HepG2 (cell line): ENCODE measurements around the gene RSPH9. TPM values are rescaled to one million over a fixed set of nuclear protein-coding genes. Genes with fewer than 3 reads are reported as not detected.
A peak's percentile ranks its signal among the peaks of the same experiment; 100 is the strongest.

ENCODE experiments used
- CC2D1A ChIP-seq: sonication (generic); formaldehyde crosslinking; IDR thresholded peaks from 2 replicates; pipeline ENCODE4 v1.8.1; 2023; ENCODE audit warnings: mild to moderate bottlenecking, missing genetic modification reagents
- CCDC6 ChIP-seq: sonication (generic); formaldehyde crosslinking; IDR thresholded peaks from 2 replicates; pipeline ENCODE4 v1.8.1; 2022; ENCODE audit warnings: mild to moderate bottlenecking, missing genetic modification reagents, moderate library complexity
- CREB1 ChIP-seq, 2 experiments: fragments of 450-650 bp in 1 of 2; IDR thresholded peaks; 2 replicates each; pipeline ENCODE4 v1.6.1; 2016 to 2017; ENCODE audit warnings: control low read depth in 1 of 2, mild to moderate bottlenecking in 1 of 2, missing compliant biosample characterization in 1 of 2, missing genetic modification characterization in 1 of 2
- EHMT2 ChIP-seq: fragments of 200-600 bp; sonication (generic); IDR thresholded peaks from 2 replicates; pipeline ENCODE4 v1.7.0; 2017; ENCODE audit warnings: antibody characterized with exemption, low read depth, low read length, borderline replicate concordance
- IRF2 ChIP-seq: IDR thresholded peaks from 2 replicates; pipeline ENCODE4 v1.6.1; 2018; ENCODE audit warnings: missing genetic modification reagents, missing compliant biosample characterization
- KDM4B ChIP-seq: sonication (generic); formaldehyde crosslinking; IDR thresholded peaks from 2 replicates; pipeline ENCODE4 v1.4.0; 2020; ENCODE audit warnings: missing genetic modification reagents
- MED8 ChIP-seq: sonication (generic); formaldehyde crosslinking; IDR thresholded peaks from 2 replicates; pipeline ENCODE4 v1.8.1; 2023; ENCODE audit warnings: mild to moderate bottlenecking, missing genetic modification reagents; ENCODE audit not compliant: insufficient replicate concordance
- REXO4 ChIP-seq: sonication (generic); formaldehyde crosslinking; IDR thresholded peaks from 2 replicates; pipeline ENCODE4 v1.8.0; 2022; ENCODE audit warnings: missing genetic modification reagents, mild to moderate bottlenecking, borderline replicate concordance
- RFX3 ChIP-seq: IDR thresholded peaks from 2 replicates; pipeline ENCODE4 v1.6.1; 2016; ENCODE audit warnings: missing biosample characterization, missing genetic modification reagents
- RORA ChIP-seq: sonication (generic); formaldehyde crosslinking; IDR thresholded peaks from 2 replicates; pipeline ENCODE4 v1.5.0; 2020; ENCODE audit warnings: mild to moderate bottlenecking, missing genetic modification reagents, moderate library complexity
- SMAD9 ChIP-seq: sonication (generic); formaldehyde crosslinking; IDR thresholded peaks from 2 replicates; pipeline ENCODE4 v1.5.1; 2020; ENCODE audit warnings: mild to moderate bottlenecking, missing genetic modification reagents
- TAF1 ChIP-seq: sonication (generic); formaldehyde crosslinking; IDR thresholded peaks from 2 replicates; pipeline ENCODE4 v1.4.0; 2020; ENCODE audit warnings: missing genetic modification reagents
- TEAD2 ChIP-seq: sonication (generic); formaldehyde crosslinking; IDR thresholded peaks from 2 replicates; pipeline ENCODE4 v1.9.0; 2021; ENCODE audit warnings: missing genetic modification reagents
- ZKSCAN1 ChIP-seq: fragments of 150-350 bp; IDR thresholded peaks from 2 replicates; pipeline ENCODE4 v1.6.1; 2014; ENCODE audit warnings: low read length
- ZNF333 ChIP-seq: sonication (generic); formaldehyde crosslinking; IDR thresholded peaks from 2 replicates; pipeline ENCODE4 v1.4.0; 2020; ENCODE audit warnings: mild to moderate bottlenecking, missing genetic modification reagents, borderline replicate concordance
- ZNF780A ChIP-seq: sonication (generic); formaldehyde crosslinking; IDR thresholded peaks from 2 replicates; pipeline ENCODE4 v1.8.0; 2022; ENCODE audit warnings: mild to moderate bottlenecking, missing genetic modification reagents, moderate library complexity
- ZNF788 ChIP-seq: sonication (generic); formaldehyde crosslinking; IDR thresholded peaks from 2 replicates; pipeline ENCODE4 v1.5.0; 2020; ENCODE audit warnings: mild to moderate bottlenecking, missing genetic modification reagents, borderline replicate concordance
- polyA plus RNA-seq, 8 experiments: library from polyadenylated mRNA; depleted of rRNA in 3 of 8; stranded (reverse) in 7 of 8; unstranded in 1 of 8; fragments of >200 nt; fragmentation: Illumina TruSeq in 4 of 8; extraction: Trizol in 4 of 8; gene quantifications; 2 replicates each; pipeline versions ENCODE4 v1.2.1 to v1.2.3, GENCODE V29; 2011 to 2016; ENCODE audit warnings: low read depth in 4 of 8, missing spikeins in 1 of 8, mixed read lengths in 1 of 8; ENCODE audit not compliant: insufficient read depth in 1 of 8
- total RNA-seq, 5 experiments: library from RNA; depleted of rRNA; stranded (reverse); fragments of >200 nt; fragmentation: Illumina TruSeq; extraction: Trizol; gene quantifications; 2 replicates each; pipeline ENCODE4 v1.2.3, GENCODE V29; 2016; ENCODE audit warnings: low read depth in 1 of 5
- TF ChIP-seq, protein P1 (sequence below): sonication (generic); formaldehyde crosslinking; IDR thresholded peaks from 2 replicates; pipeline ENCODE4 v1.8.0; 2022; ENCODE audit warnings: mild to moderate bottlenecking, missing genetic modification reagents, borderline replicate concordance
- TF ChIP-seq, protein P2 (sequence below): sonication (generic); IDR thresholded peaks from 2 replicates; pipeline ENCODE4 v1.6.1; 2016; ENCODE audit warnings: low read depth, borderline replicate concordance
- TF ChIP-seq, protein P3 (sequence below): sonication (generic); formaldehyde crosslinking; IDR thresholded peaks from 2 replicates; pipeline ENCODE4 v1.4.0; 2020; ENCODE audit warnings: missing genetic modification reagents
- TF ChIP-seq, protein P4 (sequence below): sonication (generic); formaldehyde crosslinking; IDR thresholded peaks from 2 replicates; pipeline ENCODE4 v1.4.0; 2020; ENCODE audit warnings: missing genetic modification reagents, borderline replicate concordance

RSPH9 gene
- total and polyA plus RNA-seq, 2 of the 13 experiments (the other 11 are each of a cell fraction or from before 2014, with no cell fraction given): 0.04 TPM; not detected in 1

DNA sequence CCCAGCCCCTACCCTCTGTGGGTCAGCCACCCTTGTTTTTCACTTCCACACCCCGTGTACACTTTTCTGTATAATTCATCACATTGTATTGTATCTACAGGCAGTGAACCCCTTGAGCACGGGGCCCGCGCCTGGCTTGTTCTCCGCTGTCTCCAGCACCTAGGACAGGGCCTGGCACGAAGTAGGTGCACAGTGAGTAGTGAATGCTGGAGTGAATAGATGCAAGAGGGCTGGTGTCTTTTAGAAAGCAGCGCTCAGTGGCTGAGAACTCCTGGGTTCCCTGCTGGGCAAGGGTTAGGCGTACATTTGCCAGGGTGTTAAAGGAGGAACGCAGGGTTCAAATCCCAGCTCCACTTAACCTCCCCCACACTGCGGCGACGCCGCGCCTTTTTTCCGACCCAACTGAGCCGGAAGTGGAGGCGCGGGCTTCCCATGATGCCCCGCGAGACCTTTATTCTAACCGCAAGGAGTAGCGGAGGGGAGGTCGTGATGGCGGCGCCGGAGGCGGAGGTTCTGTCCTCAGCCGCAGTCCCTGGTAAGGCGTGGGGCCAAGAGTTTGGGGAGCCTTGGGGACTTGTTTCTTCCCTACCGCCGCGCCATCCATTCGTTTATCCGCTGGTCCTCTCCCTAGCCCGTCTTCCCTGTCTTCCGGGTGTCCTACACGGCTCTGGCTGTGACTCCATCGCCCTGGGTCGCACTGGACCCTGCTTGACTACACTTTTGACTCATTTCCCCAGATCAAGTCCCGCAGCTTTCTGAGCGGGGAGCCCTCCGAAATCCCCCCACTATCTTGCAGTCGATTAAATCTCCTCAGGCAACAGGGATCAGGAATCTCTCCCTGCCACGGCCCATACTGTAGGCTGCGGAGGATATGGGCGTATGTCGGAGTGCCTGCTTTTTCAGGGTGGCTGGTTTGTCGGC, 9.2 kb upstream of the RSPH9 start, which contains the start of gene MAD2L1BP (continued):
- TF ChIP-seq RORA (CRISPR knock-in tag) (no peak), EHMT2 (peak; percentile 62; the same call in 1 of the 2 replicates), ZNF333 (peak; percentile 82; the same call in 1 of the 2 replicates), KDM4B (CRISPR knock-in tag) (peak; percentile 19; the same call in 1 of the 2 replicates), IRF2 (peak; percentile 89), REXO4 (CRISPR knock-in tag) (no peak), TAF1 (CRISPR knock-in tag) (peak; percentile 96), SMAD9 (CRISPR knock-in tag) (no peak; the same call in 1 of the 2 replicates), CCDC6 (CRISPR knock-in tag) (0 out of 2 replicates have a peak, but pooled peaks have one; percentile 35), ZNF780A (CRISPR knock-in tag) (peak; percentile 61; the same call in 1 of the 2 replicates), RFX3 (CRISPR knock-in tag) (no peak), CREB1 (IDR thresholded peaks at IDR 0.05) (peak; percentile 20; the same call in 1 of the 2 replicates), CREB1 (CRISPR knock-in tag; IDR thresholded peaks at IDR 0.05) (peak; percentile 29; the same call in 1 of the 2 replicates), MED8 (peak; percentile 51), CC2D1A (CRISPR knock-in tag) (no peak), ZNF788 (CRISPR knock-in tag) (peak; percentile 95), TEAD2 (CRISPR knock-in tag) (no peak), ZKSCAN1 (peak; percentile 77)
- TF ChIP-seq, protein P1, sequence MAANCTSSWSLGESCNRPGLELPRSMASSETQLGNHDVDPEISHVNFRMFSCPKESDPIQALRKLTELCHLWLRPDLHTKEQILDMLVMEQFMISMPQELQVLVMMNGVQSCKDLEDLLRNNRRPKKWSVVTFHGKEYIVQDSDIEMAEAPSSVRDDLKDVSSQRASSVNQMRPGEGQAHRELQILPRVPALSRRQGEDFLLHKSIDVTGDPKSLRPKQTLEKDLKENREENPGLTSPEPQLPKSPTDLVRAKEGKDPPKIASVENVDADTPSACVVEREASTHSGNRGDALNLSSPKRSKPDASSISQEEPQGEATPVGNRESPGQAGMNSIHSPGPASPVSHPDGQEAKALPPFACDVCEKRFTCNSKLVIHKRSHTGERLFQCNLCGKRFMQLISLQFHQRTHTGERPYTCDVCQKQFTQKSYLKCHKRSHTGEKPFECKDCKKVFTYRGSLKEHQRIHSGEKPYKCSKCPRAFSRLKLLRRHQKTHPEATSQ: no peak; the same call in 1 of the 2 replicates
- TF ChIP-seq, protein P2, sequence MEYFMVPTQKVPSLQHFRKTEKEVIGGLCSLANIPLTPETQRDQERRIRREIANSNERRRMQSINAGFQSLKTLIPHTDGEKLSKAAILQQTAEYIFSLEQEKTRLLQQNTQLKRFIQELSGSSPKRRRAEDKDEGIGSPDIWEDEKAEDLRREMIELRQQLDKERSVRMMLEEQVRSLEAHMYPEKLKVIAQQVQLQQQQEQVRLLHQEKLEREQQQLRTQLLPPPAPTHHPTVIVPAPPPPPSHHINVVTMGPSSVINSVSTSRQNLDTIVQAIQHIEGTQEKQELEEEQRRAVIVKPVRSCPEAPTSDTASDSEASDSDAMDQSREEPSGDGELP: peak; percentile 46; the same call in 1 of the 2 replicates
- TF ChIP-seq, protein P3, sequence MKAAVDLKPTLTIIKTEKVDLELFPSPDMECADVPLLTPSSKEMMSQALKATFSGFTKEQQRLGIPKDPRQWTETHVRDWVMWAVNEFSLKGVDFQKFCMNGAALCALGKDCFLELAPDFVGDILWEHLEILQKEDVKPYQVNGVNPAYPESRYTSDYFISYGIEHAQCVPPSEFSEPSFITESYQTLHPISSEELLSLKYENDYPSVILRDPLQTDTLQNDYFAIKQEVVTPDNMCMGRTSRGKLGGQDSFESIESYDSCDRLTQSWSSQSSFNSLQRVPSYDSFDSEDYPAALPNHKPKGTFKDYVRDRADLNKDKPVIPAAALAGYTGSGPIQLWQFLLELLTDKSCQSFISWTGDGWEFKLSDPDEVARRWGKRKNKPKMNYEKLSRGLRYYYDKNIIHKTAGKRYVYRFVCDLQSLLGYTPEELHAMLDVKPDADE: no peak
- TF ChIP-seq, protein P4, sequence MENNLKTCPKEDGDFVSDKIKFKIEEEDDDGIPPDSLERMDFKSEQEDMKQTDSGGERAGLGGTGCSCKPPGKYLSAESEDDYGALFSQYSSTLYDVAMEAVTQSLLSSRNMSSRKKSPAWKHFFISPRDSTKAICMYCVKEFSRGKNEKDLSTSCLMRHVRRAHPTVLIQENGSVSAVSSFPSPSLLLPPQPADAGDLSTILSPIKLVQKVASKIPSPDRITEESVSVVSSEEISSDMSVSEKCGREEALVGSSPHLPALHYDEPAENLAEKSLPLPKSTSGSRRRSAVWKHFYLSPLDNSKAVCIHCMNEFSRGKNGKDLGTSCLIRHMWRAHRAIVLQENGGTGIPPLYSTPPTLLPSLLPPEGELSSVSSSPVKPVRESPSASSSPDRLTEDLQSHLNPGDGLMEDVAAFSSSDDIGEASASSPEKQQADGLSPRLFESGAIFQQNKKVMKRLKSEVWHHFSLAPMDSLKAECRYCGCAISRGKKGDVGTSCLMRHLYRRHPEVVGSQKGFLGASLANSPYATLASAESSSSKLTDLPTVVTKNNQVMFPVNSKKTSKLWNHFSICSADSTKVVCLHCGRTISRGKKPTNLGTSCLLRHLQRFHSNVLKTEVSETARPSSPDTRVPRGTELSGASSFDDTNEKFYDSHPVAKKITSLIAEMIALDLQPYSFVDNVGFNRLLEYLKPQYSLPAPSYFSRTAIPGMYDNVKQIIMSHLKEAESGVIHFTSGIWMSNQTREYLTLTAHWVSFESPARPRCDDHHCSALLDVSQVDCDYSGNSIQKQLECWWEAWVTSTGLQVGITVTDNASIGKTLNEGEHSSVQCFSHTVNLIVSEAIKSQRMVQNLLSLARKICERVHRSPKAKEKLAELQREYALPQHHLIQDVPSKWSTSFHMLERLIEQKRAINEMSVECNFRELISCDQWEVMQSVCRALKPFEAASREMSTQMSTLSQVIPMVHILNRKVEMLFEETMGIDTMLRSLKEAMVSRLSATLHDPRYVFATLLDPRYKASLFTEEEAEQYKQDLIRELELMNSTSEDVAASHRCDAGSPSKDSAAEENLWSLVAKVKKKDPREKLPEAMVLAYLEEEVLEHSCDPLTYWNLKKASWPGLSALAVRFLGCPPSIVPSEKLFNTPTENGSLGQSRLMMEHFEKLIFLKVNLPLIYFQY (CRISPR knock-in tag): peak; percentile 97
